A673 (cell line): ENCODE results near the gene VAT1L.

Experiments used
- EZH2 ChIP-seq: fragments of 200-600 bp; sonication (generic); IDR thresholded peaks from 2 replicates; pipeline ENCODE4 v1.6.1; 2017; ENCODE audit warnings: borderline replicate concordance, low read depth, mild to moderate bottlenecking, mixed read lengths, antibody characterized with exemption, low read length; ENCODE audit not compliant: poor library complexity, severe bottlenecking
- TF ChIP-seq, protein P1 (sequence below): fragments of 300-800, 200-600 bp; sonication (generic); conservative IDR thresholded peaks from 2 replicates; pipeline ENCODE4 v1.5.1; 2017; ENCODE audit warnings: low read depth, mild to moderate bottlenecking, antibody characterized with exemption, low read length, moderate library complexity, mixed read lengths

DNA sequence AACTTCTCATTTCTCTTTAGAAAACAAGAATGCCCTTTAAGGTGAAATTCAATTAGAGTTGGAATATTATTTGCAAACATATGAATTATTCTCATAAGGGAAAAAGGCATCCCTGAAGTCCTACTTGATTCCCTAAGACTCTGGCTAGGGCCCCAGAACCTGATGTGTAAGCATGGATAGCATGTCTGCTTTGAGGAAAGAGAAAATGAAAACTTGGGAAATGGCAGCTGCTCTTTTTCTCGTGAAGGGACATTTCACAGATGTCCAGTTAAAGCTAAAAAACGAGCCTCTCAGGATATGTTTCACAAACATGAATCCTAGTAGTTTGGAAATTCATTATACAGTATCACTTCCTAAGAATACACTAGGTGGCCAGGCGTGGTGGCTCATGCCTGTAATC lies 121.7 kb downstream of the VAT1L start:
- TF ChIP-seq, protein P1, sequence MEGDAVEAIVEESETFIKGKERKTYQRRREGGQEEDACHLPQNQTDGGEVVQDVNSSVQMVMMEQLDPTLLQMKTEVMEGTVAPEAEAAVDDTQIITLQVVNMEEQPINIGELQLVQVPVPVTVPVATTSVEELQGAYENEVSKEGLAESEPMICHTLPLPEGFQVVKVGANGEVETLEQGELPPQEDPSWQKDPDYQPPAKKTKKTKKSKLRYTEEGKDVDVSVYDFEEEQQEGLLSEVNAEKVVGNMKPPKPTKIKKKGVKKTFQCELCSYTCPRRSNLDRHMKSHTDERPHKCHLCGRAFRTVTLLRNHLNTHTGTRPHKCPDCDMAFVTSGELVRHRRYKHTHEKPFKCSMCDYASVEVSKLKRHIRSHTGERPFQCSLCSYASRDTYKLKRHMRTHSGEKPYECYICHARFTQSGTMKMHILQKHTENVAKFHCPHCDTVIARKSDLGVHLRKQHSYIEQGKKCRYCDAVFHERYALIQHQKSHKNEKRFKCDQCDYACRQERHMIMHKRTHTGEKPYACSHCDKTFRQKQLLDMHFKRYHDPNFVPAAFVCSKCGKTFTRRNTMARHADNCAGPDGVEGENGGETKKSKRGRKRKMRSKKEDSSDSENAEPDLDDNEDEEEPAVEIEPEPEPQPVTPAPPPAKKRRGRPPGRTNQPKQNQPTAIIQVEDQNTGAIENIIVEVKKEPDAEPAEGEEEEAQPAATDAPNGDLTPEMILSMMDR = no peak
- TF ChIP-seq EZH2 = no peak
